ENCODE data around the gene PLAC8.

The PLAC8 gene

DNA sequence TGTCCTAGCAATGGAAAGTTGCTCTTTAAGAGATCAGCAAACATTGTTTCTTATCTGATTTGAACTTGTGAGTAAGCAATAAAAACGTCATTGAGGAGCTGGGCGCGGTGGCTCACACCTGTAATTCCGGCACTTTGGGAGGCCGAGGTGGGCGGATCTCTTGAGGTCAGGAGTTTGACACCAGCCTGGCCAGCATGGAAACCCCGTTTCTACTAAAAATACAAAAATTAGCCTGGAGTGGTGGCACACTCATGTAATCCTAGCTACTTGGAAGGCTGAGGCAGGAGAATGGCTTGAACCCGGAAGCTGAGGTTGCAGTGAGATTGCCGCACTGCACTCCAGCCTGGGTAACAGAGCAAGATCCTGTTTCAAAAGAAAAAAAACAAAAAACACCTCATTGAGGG is 11.2 kb upstream of the PLAC8 start:
- DNase-seq (ENCODE audit: low read depth), result no peak
- no peak overlapping the region for H3K4me3 ChIP-seq (ENCODE audit: low read depth, low read length)
- TF ChIP-seq, protein P1, sequence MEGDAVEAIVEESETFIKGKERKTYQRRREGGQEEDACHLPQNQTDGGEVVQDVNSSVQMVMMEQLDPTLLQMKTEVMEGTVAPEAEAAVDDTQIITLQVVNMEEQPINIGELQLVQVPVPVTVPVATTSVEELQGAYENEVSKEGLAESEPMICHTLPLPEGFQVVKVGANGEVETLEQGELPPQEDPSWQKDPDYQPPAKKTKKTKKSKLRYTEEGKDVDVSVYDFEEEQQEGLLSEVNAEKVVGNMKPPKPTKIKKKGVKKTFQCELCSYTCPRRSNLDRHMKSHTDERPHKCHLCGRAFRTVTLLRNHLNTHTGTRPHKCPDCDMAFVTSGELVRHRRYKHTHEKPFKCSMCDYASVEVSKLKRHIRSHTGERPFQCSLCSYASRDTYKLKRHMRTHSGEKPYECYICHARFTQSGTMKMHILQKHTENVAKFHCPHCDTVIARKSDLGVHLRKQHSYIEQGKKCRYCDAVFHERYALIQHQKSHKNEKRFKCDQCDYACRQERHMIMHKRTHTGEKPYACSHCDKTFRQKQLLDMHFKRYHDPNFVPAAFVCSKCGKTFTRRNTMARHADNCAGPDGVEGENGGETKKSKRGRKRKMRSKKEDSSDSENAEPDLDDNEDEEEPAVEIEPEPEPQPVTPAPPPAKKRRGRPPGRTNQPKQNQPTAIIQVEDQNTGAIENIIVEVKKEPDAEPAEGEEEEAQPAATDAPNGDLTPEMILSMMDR (IDR thresholded peaks at IDR 0.05; ENCODE audit: control insufficient read depth, extremely low read depth, insufficient read depth), result no peak

DNA sequence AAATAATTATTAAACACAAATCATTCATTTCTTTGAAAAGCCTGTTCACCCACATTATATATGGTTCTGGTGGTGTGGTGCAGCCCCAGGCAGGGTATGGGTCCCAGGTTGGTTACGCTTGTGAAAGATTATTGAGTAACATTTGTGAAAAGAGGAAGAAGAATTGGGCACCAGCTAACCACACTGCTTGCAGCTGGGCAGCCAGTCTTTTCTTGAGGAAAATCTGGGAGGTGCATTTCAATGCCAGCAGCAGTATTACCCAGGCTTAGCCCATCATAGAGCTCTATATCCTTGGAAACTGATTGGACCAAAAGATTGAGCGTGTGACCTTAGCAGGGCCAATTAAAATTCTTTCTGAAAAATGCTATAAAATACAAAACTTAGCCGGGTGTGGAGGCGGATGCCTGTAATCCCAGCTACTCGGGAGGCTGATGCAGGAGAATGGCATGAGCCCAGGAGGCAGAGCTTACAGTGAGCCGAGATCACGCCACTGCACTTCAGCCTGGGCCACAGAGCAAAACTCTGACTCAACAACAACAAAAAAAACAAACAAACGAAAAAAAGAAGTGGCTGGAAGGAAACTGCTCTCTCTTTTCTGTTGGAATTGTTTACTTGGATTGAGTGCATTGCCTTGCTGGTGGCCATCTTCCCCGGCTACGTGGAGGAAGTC is 9.7 kb upstream of the PLAC8 start:
- H3K4me3 ChIP-seq (ENCODE audit: low read depth, low read length), result no peak overlapping the region
- DNase-seq (ENCODE audit: low read depth), result no peak
- TF ChIP-seq, protein P1 (IDR thresholded peaks at IDR 0.05; ENCODE audit: control insufficient read depth, extremely low read depth, insufficient read depth), result no peak

DNA sequence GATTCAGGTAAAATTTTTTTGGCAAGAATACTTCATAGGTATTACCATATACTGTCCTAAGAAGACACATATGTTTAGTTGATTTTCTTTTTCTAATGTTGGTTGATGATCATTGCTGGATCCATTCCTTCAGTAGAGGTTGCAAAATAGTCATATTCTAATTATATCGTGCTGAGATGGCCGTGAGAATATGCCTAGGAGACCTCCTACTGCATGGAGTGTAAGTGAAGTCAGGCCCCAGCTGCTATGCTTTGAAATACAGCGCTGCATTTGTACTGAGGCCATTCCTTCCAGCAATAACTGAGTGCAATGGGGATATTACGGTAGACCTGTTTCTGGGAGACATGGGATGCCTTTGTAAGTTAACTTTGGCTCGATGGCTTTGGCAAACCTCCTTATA is 6.7 kb upstream of the PLAC8 start:
- TF ChIP-seq, protein P1 (IDR thresholded peaks at IDR 0.05; ENCODE audit: control insufficient read depth, extremely low read depth, insufficient read depth), result no peak
- DNase-seq (ENCODE audit: low read depth), result no peak
- no peak overlapping the region for H3K4me3 ChIP-seq (ENCODE audit: low read depth, low read length)

DNA sequence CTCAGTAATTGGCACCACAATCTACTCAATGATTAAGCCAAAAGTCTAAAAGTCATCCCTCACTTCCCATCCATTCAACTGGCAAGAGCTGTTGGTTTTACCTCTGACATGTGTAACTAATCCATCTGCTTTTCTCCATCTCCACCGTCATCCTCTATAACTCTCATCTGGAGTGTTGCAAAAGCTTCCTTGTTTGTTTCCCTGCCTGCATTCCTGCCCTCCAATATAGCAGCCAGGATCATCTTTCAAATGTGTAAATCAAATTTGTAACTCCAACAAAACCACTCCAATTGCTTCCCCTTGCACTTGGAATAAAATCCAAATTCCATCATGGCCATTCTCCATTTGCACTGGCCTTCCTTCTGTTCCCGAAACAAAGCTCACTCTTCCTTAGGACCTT is 4.3 kb upstream of the PLAC8 start:
- no peak overlapping the region for H3K4me3 ChIP-seq (ENCODE audit: low read depth, low read length)
- DNase-seq (ENCODE audit: low read depth), result no peak
- TF ChIP-seq, protein P1 (IDR thresholded peaks at IDR 0.05; ENCODE audit: control insufficient read depth, extremely low read depth, insufficient read depth), result no peak

DNA sequence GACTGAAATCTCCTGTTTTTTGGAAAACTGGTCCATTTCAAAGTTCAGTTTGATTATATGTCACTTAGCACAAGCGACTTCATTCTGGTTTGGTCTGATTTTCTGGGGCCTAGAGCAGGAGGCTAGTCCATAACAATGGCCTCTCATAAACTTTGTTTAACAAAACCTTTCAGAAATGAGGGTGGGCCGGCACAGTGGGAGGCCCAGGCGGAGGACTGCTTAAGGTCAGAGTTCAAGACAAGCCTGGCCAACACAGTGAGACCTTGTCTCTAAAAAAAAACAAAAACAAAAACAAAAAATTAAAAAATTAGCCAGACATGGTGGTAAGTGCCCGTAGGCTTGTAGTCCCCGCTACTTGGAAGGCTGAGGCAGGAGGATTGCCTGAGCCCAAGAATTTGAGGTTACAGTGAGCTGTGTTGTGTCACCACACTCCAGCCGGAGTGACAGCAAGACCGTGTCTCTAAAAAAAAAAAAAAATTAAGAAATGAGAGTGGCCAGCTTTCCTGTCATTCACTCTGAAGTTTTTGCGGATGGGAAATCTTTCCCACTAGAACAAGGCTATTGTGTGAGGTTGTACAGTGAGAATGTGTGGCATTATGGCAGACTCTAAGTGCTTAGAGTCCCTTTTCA is 1.2 kb upstream of the PLAC8 start:
- H3K4me3 ChIP-seq (ENCODE audit: low read depth, low read length), result no peak overlapping the region
- TF ChIP-seq, protein P1 (IDR thresholded peaks at IDR 0.05; ENCODE audit: control insufficient read depth, extremely low read depth, insufficient read depth), result no peak
- no peak for DNase-seq (ENCODE audit: low read depth)

DNA sequence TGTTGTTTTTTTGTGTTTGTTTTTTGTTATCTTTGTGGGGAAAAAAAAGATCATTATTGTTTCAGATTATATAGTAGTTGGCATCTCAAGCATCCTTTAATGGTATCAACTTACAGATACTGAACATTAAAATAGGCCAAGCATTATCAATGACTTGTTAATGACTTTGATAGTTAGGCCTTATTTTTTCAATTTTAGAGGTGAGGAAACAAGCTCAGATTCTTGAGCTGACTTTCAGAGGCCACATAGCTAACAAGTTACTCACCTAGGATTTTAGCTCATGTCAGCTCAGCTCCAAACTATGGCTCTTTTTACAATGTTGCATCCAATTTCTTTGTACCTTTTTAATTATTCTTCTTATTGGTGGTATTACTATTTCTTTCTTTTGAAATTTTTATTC is 471 bp upstream of the PLAC8 start:
- no peak overlapping the region for H3K4me3 ChIP-seq (ENCODE audit: low read depth, low read length)
- DNase-seq (ENCODE audit: low read depth), result no peak

More for the DNA sequence above, 471 bp upstream of the PLAC8 start:
- TF ChIP-seq, protein P1 (IDR thresholded peaks at IDR 0.05; ENCODE audit: control insufficient read depth, extremely low read depth, insufficient read depth), result no peak

All from LNCaP clone FGC (cell line).